GM12865 (cell line): ENCODE measurements around the gene SLC34A1.

Source experiments
- DNase-seq: peaks from one replicate; pipeline ENCODE4 v3.0.0; 2010; ENCODE audit warnings: low read depth
- H3K4me3 ChIP-seq: 2 replicates; pipeline ENCODE4 v1.5.1; 2011; ENCODE audit warnings: mild to moderate bottlenecking, low read depth, low read length, control low read depth
- CTCF ChIP-seq: IDR thresholded peaks from 2 replicates; pipeline ENCODE4 v1.5.1; 2011; ENCODE audit warnings: low read length, control low read depth, low read depth, inconsistent platforms; ENCODE audit not compliant: insufficient read depth; ENCODE audit errors: missing control alignments

SLC34A1 gene

GRCh38 chr5:177385720-177386119 is 1.5 kb downstream of the SLC34A1 start:
- H3K4me3 ChIP-seq = no peak overlapping the region
- no peak for DNase-seq
- TF ChIP-seq CTCF = no peak

- TF ChIP-seq CTCF = no peak
- no peak overlapping the region for H3K4me3 ChIP-seq
- no peak for DNase-seq
These were observed 2.3 kb downstream of the SLC34A1 start for GRCh38 chr5:177386542-177386941.

- TF ChIP-seq CTCF = no peak
- no peak for DNase-seq
- no peak overlapping the region for H3K4me3 ChIP-seq
These were observed 3.2 kb downstream of the SLC34A1 start for GRCh38 chr5:177387405-177387804.

GRCh38 chr5:177388521-177389052 is 4.4 kb downstream of the SLC34A1 start:
- TF ChIP-seq CTCF = no peak
- peak; percentile 59 for DNase-seq
- peak overlapping the region; percentile 23 for H3K4me3 ChIP-seq

GRCh38 chr5:177389241-177390169 is 5.3 kb downstream of the SLC34A1 start:
- peak overlapping the region; percentile 23 for H3K4me3 ChIP-seq
- DNase-seq = peak; percentile 90
- TF ChIP-seq CTCF = no peak

- peak; percentile 93 for TF ChIP-seq CTCF
- H3K4me3 ChIP-seq = peak overlapping the region; percentile 17
- peak; percentile 92 for DNase-seq
These were observed 6.4 kb downstream of the SLC34A1 start for GRCh38 chr5:177390363-177391300.
